GM21786 (cell line): ENCODE results near the gene SELENON.

Experiments
- ATAC-seq: cut with Tn5 transposase; IDR thresholded peaks from one replicate; pipeline ENCODE4 v1.9.1; 2021; ENCODE audit not compliant: unreplicated experiment

Gene SELENON

GRCh38 chr1:25808481-25809244 is 8.7 kb downstream of the SELENON start:
- no peak for ATAC-seq

GRCh38 chr1:25809283-25809926 is 9.4 kb downstream of the SELENON start:
- ATAC-seq, result no peak

- no peak for ATAC-seq
Measured at GRCh38 chr1:25809929-25810328, 9.9 kb downstream of the SELENON start.

- no peak for ATAC-seq
Measured at GRCh38 chr1:25810341-25811299, 10.6 kb downstream of the SELENON start.

GRCh38 chr1:25811384-25812082 is 11.5 kb downstream of the SELENON start:
- no peak for ATAC-seq

GRCh38 chr1:25813071-25813733 is 13.2 kb downstream of the SELENON start:
- no peak for ATAC-seq

GRCh38 chr1:25813734-25814471 is 13.9 kb downstream of the SELENON start:
- ATAC-seq, result no peak

- no peak for ATAC-seq
Measured at GRCh38 chr1:25814549-25815087, 14.6 kb downstream of the SELENON start.

- ATAC-seq, result no peak
Measured at GRCh38 chr1:25815208-25816111, 15.5 kb downstream of the SELENON start.

- no peak for ATAC-seq
Measured at GRCh38 chr1:25816112-25816718, 16.2 kb downstream of the SELENON start.

- ATAC-seq, result no peak
Measured at GRCh38 chr1:25817840-25818501, 18.0 kb downstream of the SELENON start.

GRCh38 chr1:25818569-25818968 is 18.6 kb downstream of the SELENON start:
- no peak for ATAC-seq

GRCh38 chr1:25819491-25820246 is 19.7 kb downstream of the SELENON start, which contains the start of gene MTFR1L:
Gene MTFR1L (plus strand): TSS chr1:25819954. CDS start chr1:25823105, 3,151 bp downstream.
- ATAC-seq, result peak; percentile 74

- peak; percentile 47 for ATAC-seq
Measured at GRCh38 chr1:25820247-25821111, 20.5 kb downstream of the SELENON start.

GRCh38 chr1:25821112-25821476 is 21.1 kb downstream of the SELENON start:
- no peak for ATAC-seq
